ENCODE data around the gene FA2H. TPM values are rescaled to one million over a fixed set of nuclear protein-coding genes. Genes with fewer than 3 reads are reported as not detected.

FA2H gene
- polyA plus RNA-seq, 2 donors: 4.7 to 4.8 TPM

DNA sequence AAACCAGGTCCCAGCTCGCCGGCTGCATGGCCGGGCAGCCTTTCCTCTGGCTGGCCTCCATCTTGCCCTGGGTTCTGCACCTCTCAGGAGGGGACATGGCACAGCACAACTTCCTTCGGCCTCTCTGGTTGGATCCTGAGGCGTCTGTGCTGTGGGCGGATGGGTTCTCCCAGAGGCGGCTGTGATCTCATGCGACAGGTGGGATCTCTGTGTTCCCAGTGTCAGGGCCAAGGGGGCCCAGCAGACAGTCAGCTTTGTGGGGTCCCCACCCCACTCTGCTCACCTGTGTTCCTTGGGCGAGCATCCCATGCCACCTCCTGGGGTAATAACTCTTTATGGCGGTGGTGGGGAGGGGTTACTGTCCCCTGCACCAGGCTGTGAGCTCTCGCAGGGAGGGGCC is 35.8 kb downstream of the FA2H start:
- H3K4me3 ChIP-seq (ENCODE audit: low read depth in 1 of 2, low read length in 2 of 2): no peak overlapping the region
- 91 to 92% methylated on average over 11 of the region's 11 CpGs for WGBS, 2 donors
- no peak overlapping the region for H3K27ac ChIP-seq (ENCODE audit: low read depth in 2 of 2, low read length in 1 of 2)

DNA sequence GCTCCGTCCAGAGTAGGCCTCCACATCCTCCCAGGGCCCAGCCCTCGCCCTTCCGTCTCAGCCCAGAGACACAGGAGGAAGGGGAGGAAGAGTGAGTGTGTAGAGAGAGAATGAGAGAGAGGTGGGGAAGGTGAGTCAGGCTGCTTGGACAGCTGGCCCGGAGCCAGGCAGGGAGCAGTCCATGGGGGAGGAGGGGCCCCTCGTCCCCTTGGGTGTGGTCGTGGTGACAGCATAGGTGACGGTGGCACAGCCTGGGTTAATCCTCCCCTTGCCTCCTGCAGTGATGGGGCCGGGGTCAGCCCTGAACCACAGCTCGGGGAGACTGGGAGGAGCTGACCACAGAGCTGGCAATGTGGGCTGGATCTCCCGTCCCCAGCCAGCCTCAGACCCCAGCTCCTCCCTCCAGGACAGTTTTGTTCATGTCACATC is 36.5 kb downstream of the FA2H start:
- H3K27me3 ChIP-seq (ENCODE audit: control insufficient read depth in 1 of 2, insufficient read depth in 2 of 2, low read length in 2 of 2): no peaks in the 10 kb centered on the region

More for the DNA sequence above, 35.8 kb downstream of the FA2H start:
- H3K27me3 ChIP-seq (ENCODE audit: control insufficient read depth in 1 of 2, insufficient read depth in 2 of 2, low read length in 2 of 2): no peaks in the 10 kb centered on the region
- peaks cover 4 to 10% of the 10 kb centered on the region in 2 donors for H3K4me1 ChIP-seq (ENCODE audit: control insufficient read depth in 2 of 2, insufficient read depth in 2 of 2, low read length in 1 of 2)
- H3K9me3 ChIP-seq (ENCODE audit: control insufficient read depth in 2 of 2, insufficient read depth in 1 of 2, low read depth in 1 of 2, low read length in 1 of 2): no peaks in the 10 kb centered on the region
- no peaks in the 10 kb centered on the region for H3K36me3 ChIP-seq (ENCODE audit: control insufficient read depth in 2 of 2, insufficient read depth in 2 of 2, low read length in 1 of 2)

DNA sequence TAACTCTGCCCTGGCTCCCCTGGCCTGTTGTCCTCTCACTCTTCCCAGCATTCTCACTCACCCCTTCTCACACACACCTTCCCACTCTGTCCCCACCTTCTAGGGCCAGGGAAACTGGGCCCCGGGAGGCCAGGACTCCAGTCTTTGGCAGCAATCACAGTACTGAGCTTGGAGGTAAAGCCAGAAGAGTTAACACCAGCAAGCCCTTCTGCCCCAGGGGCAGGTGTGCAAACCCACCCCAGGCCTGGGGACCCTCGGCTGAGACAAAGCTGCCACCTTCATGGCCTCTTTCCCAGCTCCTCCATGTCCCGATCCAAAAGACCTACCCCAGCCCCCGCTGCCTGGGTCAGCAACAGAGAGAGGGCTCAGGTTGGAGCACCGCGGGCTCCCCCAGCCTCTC is 37.1 kb downstream of the FA2H start:
- Histone ChIP-seq H3K4me1 (ENCODE audit: control insufficient read depth in 2 of 2, insufficient read depth in 2 of 2, low read length in 1 of 2) (peaks cover 2 to 10% of the 10 kb centered on the region in 2 donors), H3K4me3 (ENCODE audit: low read depth in 1 of 2, low read length in 2 of 2) (no peak overlapping the region), H3K9me3 (ENCODE audit: control insufficient read depth in 2 of 2, insufficient read depth in 1 of 2, low read depth in 1 of 2, low read length in 1 of 2) (no peaks in the 10 kb centered on the region), H3K36me3 (ENCODE audit: control insufficient read depth in 2 of 2, insufficient read depth in 2 of 2, low read length in 1 of 2) (no peaks in the 10 kb centered on the region), H3K27me3 (ENCODE audit: control insufficient read depth in 1 of 2, insufficient read depth in 2 of 2, low read length in 2 of 2) (no peaks in the 10 kb centered on the region), H3K27ac (ENCODE audit: low read depth in 2 of 2, low read length in 1 of 2) (peak overlapping the region in 1 of 2 donors; percentile 11)
- WGBS, 2 donors: 80 to 85% methylated on average over 6 of the region's 6 CpGs

More for the DNA sequence above, 36.5 kb downstream of the FA2H start:
- Histone ChIP-seq H3K4me1 (ENCODE audit: control insufficient read depth in 2 of 2, insufficient read depth in 2 of 2, low read length in 1 of 2) (peaks cover 2 to 10% of the 10 kb centered on the region in 2 donors), H3K9me3 (ENCODE audit: control insufficient read depth in 2 of 2, insufficient read depth in 1 of 2, low read depth in 1 of 2, low read length in 1 of 2) (no peaks in the 10 kb centered on the region), H3K27ac (ENCODE audit: low read depth in 2 of 2, low read length in 1 of 2) (peak overlapping the region in 1 of 2 donors; percentile 11), H3K4me3 (ENCODE audit: low read depth in 1 of 2, low read length in 2 of 2) (no peak overlapping the region), H3K36me3 (ENCODE audit: control insufficient read depth in 2 of 2, insufficient read depth in 2 of 2, low read length in 1 of 2) (no peaks in the 10 kb centered on the region)
- WGBS, 2 donors: 44 to 45% methylated on average over 9 to 10 of the region's 10 CpGs

DNA sequence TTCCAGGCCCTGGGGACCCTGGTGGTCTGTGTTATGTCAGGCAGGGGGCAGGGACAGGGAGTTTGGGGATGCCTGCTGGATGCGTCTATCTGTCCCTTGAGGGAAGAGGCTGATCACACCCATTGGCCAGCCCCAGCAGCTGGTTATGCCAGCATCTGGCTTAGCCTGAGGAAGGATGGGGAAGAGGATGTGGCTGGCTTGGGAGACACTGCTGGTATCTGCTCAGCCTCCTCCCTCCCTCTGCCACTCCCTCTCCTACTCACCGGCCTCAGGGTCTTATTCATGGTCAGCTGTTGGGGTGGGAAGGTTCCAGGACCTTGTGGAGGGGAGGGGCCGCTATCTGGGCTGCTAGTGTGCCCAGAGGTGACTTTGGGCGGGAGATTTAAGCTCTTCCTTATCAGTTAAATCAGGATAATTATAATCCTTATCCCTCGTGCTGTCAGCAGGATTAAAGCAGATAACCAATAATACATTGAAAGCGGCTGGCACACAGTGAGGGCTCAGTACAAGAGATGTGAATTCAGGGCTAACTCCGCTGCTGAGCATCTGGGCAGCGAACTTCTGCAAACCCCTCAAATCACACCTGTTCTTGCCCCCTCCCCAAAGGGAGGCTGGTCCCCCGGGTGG is 38.0 kb downstream of the FA2H start:
- peaks cover 2 to 10% of the 10 kb centered on the region in 2 donors for H3K4me1 ChIP-seq (ENCODE audit: control insufficient read depth in 2 of 2, insufficient read depth in 2 of 2, low read length in 1 of 2)
- H3K4me3 ChIP-seq (ENCODE audit: low read depth in 1 of 2, low read length in 2 of 2): no peak overlapping the region
- H3K36me3 ChIP-seq (ENCODE audit: control insufficient read depth in 2 of 2, insufficient read depth in 2 of 2, low read length in 1 of 2): no peaks in the 10 kb centered on the region
- H3K27ac ChIP-seq (ENCODE audit: low read depth in 2 of 2, low read length in 1 of 2): no peak overlapping the region
- no peaks in the 10 kb centered on the region for H3K9me3 ChIP-seq (ENCODE audit: control insufficient read depth in 2 of 2, insufficient read depth in 1 of 2, low read depth in 1 of 2, low read length in 1 of 2)
- 70 to 75% methylated on average over 9 of the region's 9 CpGs for WGBS, 2 donors
- H3K27me3 ChIP-seq (ENCODE audit: control insufficient read depth in 1 of 2, insufficient read depth in 2 of 2, low read length in 2 of 2): no peaks in the 10 kb centered on the region

DNA sequence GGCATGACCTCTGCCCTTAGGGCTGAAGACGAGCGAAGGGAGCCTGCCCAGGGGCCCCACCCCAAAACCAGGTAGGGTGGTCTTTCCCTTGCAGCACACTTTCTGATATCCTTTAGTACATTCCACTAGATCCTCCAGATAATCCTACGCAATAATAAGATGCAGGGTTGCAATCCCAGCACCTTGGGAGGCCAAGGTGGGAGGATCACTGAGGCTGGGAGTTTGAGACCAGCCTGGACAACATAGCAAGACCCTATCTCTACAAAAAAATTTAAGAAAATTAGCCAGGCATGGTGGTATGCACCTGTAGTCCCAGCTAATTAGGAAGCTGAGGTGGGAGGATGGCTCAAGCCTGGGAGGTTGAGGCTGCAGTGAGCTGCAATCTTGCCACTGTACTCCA is 39.1 kb downstream of the FA2H start:
- 93 to 98% methylated on average over 3 of the region's 3 CpGs for WGBS, 2 donors
- no peak overlapping the region for H3K4me3 ChIP-seq (ENCODE audit: low read depth in 1 of 2, low read length in 2 of 2)
- no peak overlapping the region for H3K27ac ChIP-seq (ENCODE audit: low read depth in 2 of 2, low read length in 1 of 2)
- peaks cover 2 to 7% of the 10 kb centered on the region in 2 donors for H3K4me1 ChIP-seq (ENCODE audit: control insufficient read depth in 2 of 2, insufficient read depth in 2 of 2, low read length in 1 of 2)
- no peaks in the 10 kb centered on the region for H3K27me3 ChIP-seq (ENCODE audit: control insufficient read depth in 1 of 2, insufficient read depth in 2 of 2, low read length in 2 of 2)
- H3K36me3 ChIP-seq (ENCODE audit: control insufficient read depth in 2 of 2, insufficient read depth in 2 of 2, low read length in 1 of 2): no peaks in the 10 kb centered on the region
- H3K9me3 ChIP-seq (ENCODE audit: control insufficient read depth in 2 of 2, insufficient read depth in 1 of 2, low read depth in 1 of 2, low read length in 1 of 2): no peaks in the 10 kb centered on the region

DNA sequence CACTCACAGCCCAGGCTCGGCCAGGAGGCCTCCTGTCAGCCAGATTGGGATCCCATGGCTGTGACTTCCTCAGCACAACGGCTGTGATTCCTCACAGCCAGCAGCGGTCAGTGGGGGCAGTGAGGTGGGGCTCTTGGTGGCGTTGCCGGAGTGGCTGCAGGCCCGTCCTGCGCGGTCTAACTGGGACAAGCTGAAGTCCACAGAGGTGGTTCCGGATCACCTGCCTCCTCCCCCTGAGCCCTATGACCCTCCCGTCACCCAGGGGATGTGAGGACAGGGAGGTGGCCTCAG is 39.5 kb downstream of the FA2H start:
- WGBS, 2 donors: 72 to 75% methylated on average over 10 of the region's 10 CpGs
- Histone ChIP-seq H3K27ac (ENCODE audit: low read depth in 2 of 2, low read length in 1 of 2) (no peak overlapping the region), H3K27me3 (ENCODE audit: control insufficient read depth in 1 of 2, insufficient read depth in 2 of 2, low read length in 2 of 2) (no peaks in the 10 kb centered on the region), H3K4me1 (ENCODE audit: control insufficient read depth in 2 of 2, insufficient read depth in 2 of 2, low read length in 1 of 2) (peaks cover 2 to 10% of the 10 kb centered on the region in 2 donors), H3K9me3 (ENCODE audit: control insufficient read depth in 2 of 2, insufficient read depth in 1 of 2, low read depth in 1 of 2, low read length in 1 of 2) (no peaks in the 10 kb centered on the region), H3K4me3 (ENCODE audit: low read depth in 1 of 2, low read length in 2 of 2) (no peak overlapping the region), H3K36me3 (ENCODE audit: control insufficient read depth in 2 of 2, insufficient read depth in 2 of 2, low read length in 1 of 2) (no peaks in the 10 kb centered on the region)

DNA sequence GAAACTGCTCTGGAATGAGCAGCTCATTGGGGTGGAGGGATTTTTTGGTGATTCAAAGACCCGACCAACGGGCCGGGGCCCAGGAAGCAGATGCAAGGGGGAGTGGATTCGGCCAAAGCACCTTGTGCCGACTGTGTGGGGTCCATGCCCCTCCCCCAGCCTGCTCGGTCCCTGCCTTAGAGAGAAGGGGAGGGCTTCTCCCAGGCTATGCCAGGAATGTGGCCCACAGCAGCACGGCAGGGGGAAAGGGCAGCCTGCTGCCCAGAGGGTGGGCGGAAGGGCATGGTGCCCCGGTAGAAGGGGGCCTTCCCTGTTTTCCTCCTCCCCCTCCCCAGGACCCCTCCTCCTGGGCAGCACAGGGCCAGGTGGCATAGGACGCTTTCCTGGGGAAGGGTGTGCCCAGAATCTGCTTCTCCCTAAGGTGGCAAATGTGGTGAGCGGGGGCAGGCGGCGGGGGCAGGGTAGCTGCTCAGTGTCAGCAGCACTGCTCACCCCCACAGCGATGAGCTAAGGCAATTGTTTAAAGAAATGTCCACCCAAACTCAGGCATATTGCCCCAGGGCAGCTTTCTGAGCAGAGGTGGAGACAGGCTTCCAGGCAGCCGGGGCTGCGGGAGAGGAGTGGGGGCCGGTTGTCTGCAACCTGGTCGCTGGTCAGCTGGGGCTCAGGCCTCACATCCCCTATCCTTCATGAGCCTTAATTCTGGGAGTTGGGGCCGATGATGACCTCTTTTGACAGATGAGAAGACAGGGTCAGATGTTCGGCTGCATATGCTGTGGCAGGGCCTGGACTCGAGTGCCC is 40.1 kb downstream of the FA2H start:
- 72 to 79% methylated on average over 19 to 21 of the region's 21 CpGs for WGBS, 2 donors
- H3K4me3 ChIP-seq (ENCODE audit: low read depth in 1 of 2, low read length in 2 of 2): no peak overlapping the region
- H3K9me3 ChIP-seq (ENCODE audit: control insufficient read depth in 2 of 2, insufficient read depth in 1 of 2, low read depth in 1 of 2, low read length in 1 of 2): no peaks in the 10 kb centered on the region
- no peak overlapping the region for H3K27ac ChIP-seq (ENCODE audit: low read depth in 2 of 2, low read length in 1 of 2)
- H3K4me1 ChIP-seq (ENCODE audit: control insufficient read depth in 2 of 2, insufficient read depth in 2 of 2, low read length in 1 of 2): peaks cover 2 to 16% of the 10 kb centered on the region in 2 donors
- no peaks in the 10 kb centered on the region for H3K36me3 ChIP-seq (ENCODE audit: control insufficient read depth in 2 of 2, insufficient read depth in 2 of 2, low read length in 1 of 2)
- no peaks in the 10 kb centered on the region for H3K27me3 ChIP-seq (ENCODE audit: control insufficient read depth in 1 of 2, insufficient read depth in 2 of 2, low read length in 2 of 2)

DNA sequence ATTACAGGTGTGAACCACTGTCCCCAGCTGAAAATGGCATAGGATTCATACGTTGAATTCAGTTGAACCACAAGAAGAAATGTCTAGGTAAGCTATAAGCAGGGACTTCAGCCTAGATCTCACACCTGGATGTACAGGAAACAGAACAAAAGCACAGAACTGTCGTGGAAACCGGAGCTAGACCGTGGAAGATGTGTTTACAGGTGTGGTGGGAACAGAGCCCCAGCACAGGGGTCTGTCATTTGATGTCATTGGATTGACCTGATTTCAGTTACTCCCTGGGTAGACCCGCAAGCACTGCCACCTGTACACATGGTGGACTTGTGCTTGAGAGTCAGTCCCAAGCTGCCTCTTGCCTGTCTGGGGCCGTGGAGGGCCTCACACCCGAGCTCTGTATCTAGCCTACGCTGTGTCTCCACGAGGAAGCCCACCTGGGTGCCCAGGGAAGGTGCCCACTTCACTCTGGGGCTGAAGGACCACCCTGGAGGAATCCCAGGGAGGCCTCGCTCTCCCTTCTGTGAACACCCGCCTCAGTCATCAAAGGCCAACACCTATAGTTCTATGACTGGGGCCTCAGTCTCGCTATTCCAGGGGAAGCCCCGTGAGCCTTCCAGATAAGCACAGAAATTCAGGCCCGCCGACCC is 41.8 kb downstream of the FA2H start:
- H3K27me3 ChIP-seq (ENCODE audit: control insufficient read depth in 1 of 2, insufficient read depth in 2 of 2, low read length in 2 of 2): no peaks in the 10 kb centered on the region
- H3K9me3 ChIP-seq (ENCODE audit: control insufficient read depth in 2 of 2, insufficient read depth in 1 of 2, low read depth in 1 of 2, low read length in 1 of 2): no peaks in the 10 kb centered on the region
- H3K27ac ChIP-seq (ENCODE audit: low read depth in 2 of 2, low read length in 1 of 2): no peak overlapping the region
- H3K4me1 ChIP-seq (ENCODE audit: control insufficient read depth in 2 of 2, insufficient read depth in 2 of 2, low read length in 1 of 2): peaks cover 2 to 14% of the 10 kb centered on the region in 2 donors
- H3K36me3 ChIP-seq (ENCODE audit: control insufficient read depth in 2 of 2, insufficient read depth in 2 of 2, low read length in 1 of 2): no peaks in the 10 kb centered on the region
- no peak overlapping the region for H3K4me3 ChIP-seq (ENCODE audit: low read depth in 1 of 2, low read length in 2 of 2)
- 90 to 92% methylated on average over 15 of the region's 15 CpGs for WGBS, 2 donors

DNA sequence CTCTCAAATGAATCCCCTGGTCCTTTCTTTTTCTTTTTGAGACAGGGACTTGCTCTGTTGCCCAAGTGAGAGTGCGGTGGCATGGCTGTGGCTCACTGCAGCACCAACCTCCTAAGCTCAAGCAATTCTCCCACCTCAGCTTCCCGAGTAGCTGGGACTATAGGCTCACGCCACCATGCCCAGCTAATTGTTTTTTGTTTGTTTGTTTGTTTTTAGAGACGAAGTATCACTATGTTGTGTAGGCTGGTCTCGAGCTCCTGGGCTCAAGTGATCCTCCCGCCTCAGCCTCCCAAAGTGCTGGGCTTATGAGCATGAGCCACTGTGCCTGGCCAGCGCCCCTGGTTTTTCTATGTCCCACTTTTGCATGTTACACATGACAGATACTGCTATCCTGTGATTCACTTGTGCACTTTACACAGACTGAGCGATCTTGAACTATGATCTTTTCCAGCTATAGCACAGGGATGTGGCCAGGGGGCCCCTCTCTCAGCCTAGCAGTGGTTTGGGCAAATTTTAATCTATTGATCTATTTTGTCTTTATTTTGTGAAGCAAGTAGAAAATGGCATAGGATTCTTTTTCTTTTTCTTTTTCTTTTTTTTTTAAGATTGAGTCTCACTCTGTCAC is 42.7 kb downstream of the FA2H start:
- Histone ChIP-seq H3K4me3 (ENCODE audit: low read depth in 1 of 2, low read length in 2 of 2) (no peak overlapping the region), H3K27ac (ENCODE audit: low read depth in 2 of 2, low read length in 1 of 2) (no peak overlapping the region), H3K36me3 (ENCODE audit: control insufficient read depth in 2 of 2, insufficient read depth in 2 of 2, low read length in 1 of 2) (no peaks in the 10 kb centered on the region), H3K4me1 (ENCODE audit: control insufficient read depth in 2 of 2, insufficient read depth in 2 of 2, low read length in 1 of 2) (peaks cover 2 to 14% of the 10 kb centered on the region in 2 donors), H3K9me3 (ENCODE audit: control insufficient read depth in 2 of 2, insufficient read depth in 1 of 2, low read depth in 1 of 2, low read length in 1 of 2) (peaks cover 0 to 4% of the 10 kb centered on the region in 2 donors), H3K27me3 (ENCODE audit: control insufficient read depth in 1 of 2, insufficient read depth in 2 of 2, low read length in 2 of 2) (no peaks in the 10 kb centered on the region)
- WGBS, 2 donors: 92 to 93% methylated on average over 8 of the region's 8 CpGs

All from esophagus (tissue), 2 donors.